Measurements from ENCODE around the gene ABT1.

- TF ChIP-seq EP300 (IDR thresholded peaks at IDR 0.05; ENCODE audit: borderline replicate concordance in 1 of 2, low read depth in 1 of 2, low read length in 1 of 2) (no peak), PBX3 (IDR thresholded peaks at IDR 0.05) (no peak), RAD21 (IDR thresholded peaks at IDR 0.05; ENCODE audit: low read length) (no peak), REST (IDR thresholded peaks at IDR 0.05; ENCODE audit: low read depth, low read length) (no peak), CHD2 (IDR thresholded peaks at IDR 0.05; ENCODE audit: low read length, partially characterized antibody) (no peak), CTCF (IDR thresholded peaks at IDR 0.05) (no peak), NRF1 (IDR thresholded peaks at IDR 0.05; ENCODE audit: low read depth, low read length) (no peak), USF1 (IDR thresholded peaks at IDR 0.05; ENCODE audit: borderline replicate concordance, low read depth) (no peak), YY1 (IDR thresholded peaks at IDR 0.05; ENCODE audit: low read depth) (no peak), MAX (IDR thresholded peaks at IDR 0.05; ENCODE audit: low read depth) (no peak), MXI1 (IDR thresholded peaks at IDR 0.05; ENCODE audit: low read depth, low read length) (no peak), RFX5 (IDR thresholded peaks at IDR 0.05; ENCODE audit: low read length) (no peak), RCOR1 (IDR thresholded peaks at IDR 0.05; ENCODE audit: low read length) (no peak)
Observed at GRCh38 chr6:26640806-26641205, 44.1 kb downstream of the ABT1 start.

Data from SK-N-SH (cell line).